Adrenal gland (tissue), 12 donors: ENCODE measurements around the gene DROSHA. TPM values are rescaled to one million over a fixed set of nuclear protein-coding genes. Genes with fewer than 3 reads are reported as not detected.
"Not testable (repeated sequence)": the region's sequence is repeated elsewhere in the genome, so short reads cannot be mapped to it uniquely, and the experiment has no call there.

Source experiments
- DNase-seq, 7 donors: peaks; one replicate each; pipeline ENCODE4 v3.0.0-alpha.2; 2019 to 2020
- H3K27ac ChIP-seq, 5 donors: fragments of 200-600 bp; sonication (generic) in 4 of 5; 1 replicate in 3 of 5; 2 replicates in 2 of 5; pipeline versions ENCODE4 v1.5.1 to v1.8.0; 2016 to 2020; ENCODE audit warnings: mild to moderate bottlenecking in 1 of 5
- H3K27me3 ChIP-seq: fragments of 200-600 bp; 2 replicates; pipeline ENCODE4 v1.8.0; 2021
- H3K36me3 ChIP-seq, 2 donors: fragments of 200-600 bp; replicated peaks in 1 of 2; 1 replicate in 1 of 2; 2 replicates in 1 of 2; pipeline versions ENCODE4 v1.5.1 to v1.8.0; 2018 to 2022
- H3K4me1 ChIP-seq, 2 donors: fragments of 200-600 bp; replicated peaks in 1 of 2; 1 replicate in 1 of 2; 2 replicates in 1 of 2; pipeline versions ENCODE4 v1.5.1 to v1.8.0; 2018 to 2021
- H3K4me3 ChIP-seq, 4 donors: fragments of 200-600 bp; sonication (generic) in 3 of 4; one replicate each; pipeline ENCODE4 v1.5.1; 2016 to 2018
- H3K9me3 ChIP-seq, 3 donors: fragments of 200-600 bp; sonication (generic) in 1 of 3; replicated peaks in 1 of 3; 1 replicate in 2 of 3; 2 replicates in 1 of 3; pipeline versions ENCODE4 v1.5.1 to v1.8.0; 2016 to 2021
- POLR2A ChIP-seq, 2 donors: fragments of 450-650 bp; IDR thresholded peaks; one replicate each; pipeline ENCODE4 v1.6.1; 2017; ENCODE audit warnings: antibody characterized with exemption in 2 of 2, mild to moderate bottlenecking in 2 of 2, moderate library complexity in 1 of 2
- WGBS, 4 donors: extraction: QIAGEN DNeasy Blood & Tissue Kit in 2 of 4; methylation state at CpG; one replicate each; pipeline versions ENCODE4 v1.1.5 to v1.1.7; 2013 to 2017; 5-methylcytosine and 5-hydroxymethylcytosine counted together
- intact Hi-C, 2 donors: fragments of 100-400 bp; cut with DNase I; formaldehyde crosslinking; loops; one replicate each; pipeline versions ENCODE4 v1.14.1 to v1.15.0; 2022 to 2023
- polyA plus RNA-seq, 3 donors: library from polyadenylated mRNA; stranded (reverse); fragments of 200-250 nt in 2 of 3; fragments of 350-450 nt in 1 of 3; fragmentation: Illumina TruSeq in 1 of 3; extraction: RNeasy Lipid Tissue Mini Kit (QIAGEN cat#74804) in 1 of 3; gene quantifications; one replicate each; pipeline ENCODE4 v1.2.3, GENCODE V29; 2013 to 2014
- total RNA-seq, 9 donors: library from RNA; depleted of rRNA in 4 of 9; stranded (reverse); fragments of >200 nt in 4 of 9; fragments of 120-200 nt in 1 of 9; fragmentation: NEBNext Ultra II Directional in 1 of 9; extraction: Animal tissue kit (Norgen Biotek cat#: 25700) in 1 of 9; gene quantifications; one replicate each; pipeline versions ENCODE4 v1.1.0 to v1.2.4, GENCODE V29; 2013 to 2023
- TF ChIP-seq, protein P1 (sequence below), 6 experiments: fragments of 450-650 bp in 4 of 6; fragments of 200-600 bp in 2 of 6; sonication (generic) in 1 of 6; IDR thresholded peaks; 1 replicate in 5 of 6; 2 replicates in 1 of 6; pipeline versions ENCODE4 v1.5.1 to v1.8.0; 2016 to 2021; ENCODE audit warnings: antibody characterized with exemption in 6 of 6, mild to moderate bottlenecking in 2 of 6, moderate library complexity in 1 of 6
- donor health status: healthy with polysubstance abuse.
- donor health status: Bipolar disorder and iron deficiency.
- donor health status: DM: yes; HTN: yes; CAD: no.
- donor health status: DM: no; HTN: no; CAD: no.
- donor health status: DM: no; HTN: no; CAD: no.
- donor health status: DM: yes; HTN: yes; CAD: no.

The DROSHA gene
- total and polyA plus RNA-seq, 12 donors: 22.6 to 93.0 (median 44.2) TPM

DNA sequence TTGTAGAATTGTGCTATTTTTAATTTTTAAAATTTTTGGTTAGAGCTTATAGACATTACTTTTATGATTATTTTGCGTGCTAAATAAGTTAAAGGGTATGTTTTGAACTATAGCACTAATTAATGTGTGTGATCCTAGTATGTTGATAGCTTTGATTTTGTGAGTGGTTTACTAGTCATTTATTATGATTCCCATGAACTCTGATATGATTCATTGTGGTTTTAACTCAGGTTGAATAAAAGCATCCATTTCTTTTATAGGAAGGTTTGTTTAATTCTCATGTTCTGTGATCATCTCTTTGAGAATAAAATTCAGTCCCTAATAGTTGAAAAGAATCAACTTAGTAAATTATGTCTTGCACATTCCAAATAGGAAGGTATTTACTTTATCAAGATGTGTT lies 22.7 kb upstream of the DROSHA start:
- TF ChIP-seq, protein P1, sequence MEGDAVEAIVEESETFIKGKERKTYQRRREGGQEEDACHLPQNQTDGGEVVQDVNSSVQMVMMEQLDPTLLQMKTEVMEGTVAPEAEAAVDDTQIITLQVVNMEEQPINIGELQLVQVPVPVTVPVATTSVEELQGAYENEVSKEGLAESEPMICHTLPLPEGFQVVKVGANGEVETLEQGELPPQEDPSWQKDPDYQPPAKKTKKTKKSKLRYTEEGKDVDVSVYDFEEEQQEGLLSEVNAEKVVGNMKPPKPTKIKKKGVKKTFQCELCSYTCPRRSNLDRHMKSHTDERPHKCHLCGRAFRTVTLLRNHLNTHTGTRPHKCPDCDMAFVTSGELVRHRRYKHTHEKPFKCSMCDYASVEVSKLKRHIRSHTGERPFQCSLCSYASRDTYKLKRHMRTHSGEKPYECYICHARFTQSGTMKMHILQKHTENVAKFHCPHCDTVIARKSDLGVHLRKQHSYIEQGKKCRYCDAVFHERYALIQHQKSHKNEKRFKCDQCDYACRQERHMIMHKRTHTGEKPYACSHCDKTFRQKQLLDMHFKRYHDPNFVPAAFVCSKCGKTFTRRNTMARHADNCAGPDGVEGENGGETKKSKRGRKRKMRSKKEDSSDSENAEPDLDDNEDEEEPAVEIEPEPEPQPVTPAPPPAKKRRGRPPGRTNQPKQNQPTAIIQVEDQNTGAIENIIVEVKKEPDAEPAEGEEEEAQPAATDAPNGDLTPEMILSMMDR (IDR thresholded peaks at IDR 0.05): no peak
- TF ChIP-seq POLR2A (IDR thresholded peaks at IDR 0.05): no peak
- Histone ChIP-seq H3K27me3 (no peaks in the 10 kb centered on the region), H3K27ac (no peak overlapping the region), H3K9me3 (no peaks in the 10 kb centered on the region), H3K4me3 (no peak overlapping the region), H3K36me3 (peaks cover 0 to 39% of the 10 kb centered on the region in 2 donors), H3K4me1 (no peaks in the 10 kb centered on the region)
- DNase-seq: no peak
- WGBS, 4 donors: 96 to 100% (median 99%) methylated on average over 1 of the region's 1 CpG
- intact Hi-C loops: no loop called here

DNA sequence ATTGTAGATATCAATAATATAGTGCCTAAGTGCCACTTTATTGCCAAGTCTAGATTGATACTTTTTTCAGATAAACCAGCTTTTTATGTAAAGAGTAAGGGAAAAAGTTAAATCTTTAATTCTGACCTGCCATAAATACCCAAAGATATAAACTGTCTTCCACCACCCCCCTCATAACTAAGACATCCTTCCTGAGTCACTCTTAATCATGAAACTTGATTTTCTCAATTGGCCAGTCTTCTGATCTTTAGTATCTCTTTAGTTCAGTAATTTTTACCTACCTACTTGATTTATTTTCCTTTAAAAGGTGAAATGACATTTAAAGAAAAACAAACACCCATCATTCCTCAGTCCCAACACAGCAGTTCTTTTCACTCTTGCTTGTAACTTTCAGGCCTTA lies 22.0 kb upstream of the DROSHA start:
- Histone ChIP-seq H3K36me3 (peaks cover 0 to 42% of the 10 kb centered on the region in 2 donors), H3K4me3 (no peak overlapping the region), H3K4me1 (no peaks in the 10 kb centered on the region), H3K9me3 (no peaks in the 10 kb centered on the region), H3K27ac (no peak overlapping the region), H3K27me3 (no peaks in the 10 kb centered on the region)
- TF ChIP-seq, protein P1 (IDR thresholded peaks at IDR 0.05): no peak
- no peak for TF ChIP-seq POLR2A (IDR thresholded peaks at IDR 0.05)
- intact Hi-C loops: no loop called here
- no peak for DNase-seq

DNA sequence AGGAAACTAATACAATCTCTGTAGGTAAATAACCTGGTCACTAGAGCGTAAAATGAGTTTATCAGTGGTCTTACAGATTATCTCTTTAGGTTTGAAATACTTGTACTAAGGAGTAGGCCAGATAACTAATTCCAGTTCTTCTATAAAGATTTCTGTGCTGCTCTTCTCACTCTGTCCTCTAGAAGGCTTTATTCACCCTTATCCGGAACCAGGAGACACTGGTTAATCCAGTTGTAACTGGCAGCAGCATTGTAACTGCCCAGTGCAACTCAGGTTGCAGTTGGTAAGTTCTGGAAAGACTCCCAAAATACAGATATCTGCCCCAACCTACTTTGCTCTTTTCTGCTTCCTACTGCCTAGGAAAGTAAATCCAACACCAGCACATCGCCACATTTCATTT lies 20.0 kb upstream of the DROSHA start:
- no peak overlapping the region for H3K27ac ChIP-seq
- intact Hi-C loops: no loop called here

DNA sequence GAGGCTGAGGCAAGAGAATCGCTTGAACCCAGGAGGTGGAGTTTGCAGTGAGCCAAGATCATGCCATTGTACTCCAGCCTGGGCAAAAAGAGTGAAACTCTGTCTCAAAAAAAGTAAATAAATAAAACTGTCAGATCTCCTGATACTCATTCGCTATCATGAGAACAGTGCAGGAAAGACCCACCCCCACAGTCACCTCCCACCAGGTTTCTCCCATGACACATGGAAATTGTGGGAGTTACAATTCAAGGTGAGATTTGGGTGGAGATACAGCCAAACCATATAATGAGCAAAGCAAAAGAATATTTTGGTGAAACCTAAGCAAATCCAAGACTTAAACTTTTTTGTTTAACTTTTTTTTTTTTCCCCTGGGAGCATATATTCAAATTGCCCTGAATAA lies 17.2 kb upstream of the DROSHA start:
- peaks cover 0 to 61% of the 10 kb centered on the region in 2 donors for H3K36me3 ChIP-seq
- intact Hi-C loops, H3K27me3 ChIP-seq, H3K27ac ChIP-seq, H3K4me1 ChIP-seq, H3K9me3 ChIP-seq, DNase-seq, H3K4me3 ChIP-seq: not testable (repeated sequence)
- 94 to 100% (median 98%) methylated on average over 2 of the region's 2 CpGs for WGBS, 4 donors

More for the DNA sequence above, 20.0 kb upstream of the DROSHA start:
- no peaks in the 10 kb centered on the region for H3K27me3 ChIP-seq
- no peaks in the 10 kb centered on the region for H3K9me3 ChIP-seq
- 96 to 97% (median 97%) methylated on average over 3 of the region's 3 CpGs for WGBS, 4 donors
- no peak overlapping the region for H3K4me3 ChIP-seq
- DNase-seq: no peak
- H3K4me1 ChIP-seq: no peaks in the 10 kb centered on the region
- TF ChIP-seq, protein P1 (IDR thresholded peaks at IDR 0.05): no peak
- TF ChIP-seq POLR2A (IDR thresholded peaks at IDR 0.05): no peak
- H3K36me3 ChIP-seq: peaks cover 0 to 60% of the 10 kb centered on the region in 2 donors

DNA sequence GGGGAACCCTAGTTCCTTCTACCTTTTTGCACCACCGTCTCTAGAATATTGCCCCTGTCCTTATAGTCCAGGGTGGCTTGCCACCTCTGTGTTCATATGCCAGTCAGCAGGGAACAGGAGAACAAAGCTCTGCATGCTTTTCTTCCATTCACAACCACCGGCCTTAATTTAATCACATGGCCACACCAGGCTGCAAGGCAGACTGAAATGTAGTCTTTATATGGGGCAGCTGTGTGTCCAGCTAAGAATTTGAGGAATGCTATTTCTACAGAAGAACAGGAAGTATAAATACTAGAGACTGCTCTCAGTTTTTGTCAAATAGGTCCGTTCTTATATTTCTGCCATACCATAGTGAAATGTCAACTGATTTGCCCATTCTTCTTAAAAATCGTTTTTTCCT lies 6.0 kb upstream of the DROSHA start:
- Histone ChIP-seq H3K4me1 (peaks cover 6 to 17% of the 10 kb centered on the region in 2 donors), H3K4me3 (no peak overlapping the region), H3K36me3 (peaks cover 0 to 77% of the 10 kb centered on the region in 2 donors), H3K27ac (no peak overlapping the region), H3K27me3 (no peaks in the 10 kb centered on the region), H3K9me3 (no peaks in the 10 kb centered on the region)
- DNase-seq: no peak
- intact Hi-C loops: no loop called here
- TF ChIP-seq POLR2A (IDR thresholded peaks at IDR 0.05): no peak
- TF ChIP-seq, protein P1 (IDR thresholded peaks at IDR 0.05): no peak
- WGBS, 4 donors: 71 to 81% (median 73%) methylated on average over 4 of the region's 4 CpGs
